NCI-H146 treated with DMSO at 0.1 percent for 48 hours (cell line): ENCODE measurements around the gene CEP83.
"Not testable (repeated sequence)": the region's sequence is repeated elsewhere in the genome, so short reads cannot be mapped to it uniquely, and the experiment has no call there.

Experiments used
- DNase-seq: peaks from one replicate; lab custom pipeline; 2025; ENCODE audit not compliant: unreplicated experiment; lab: John Stamatoyannopoulos, UW

The CEP83 gene, protein sequence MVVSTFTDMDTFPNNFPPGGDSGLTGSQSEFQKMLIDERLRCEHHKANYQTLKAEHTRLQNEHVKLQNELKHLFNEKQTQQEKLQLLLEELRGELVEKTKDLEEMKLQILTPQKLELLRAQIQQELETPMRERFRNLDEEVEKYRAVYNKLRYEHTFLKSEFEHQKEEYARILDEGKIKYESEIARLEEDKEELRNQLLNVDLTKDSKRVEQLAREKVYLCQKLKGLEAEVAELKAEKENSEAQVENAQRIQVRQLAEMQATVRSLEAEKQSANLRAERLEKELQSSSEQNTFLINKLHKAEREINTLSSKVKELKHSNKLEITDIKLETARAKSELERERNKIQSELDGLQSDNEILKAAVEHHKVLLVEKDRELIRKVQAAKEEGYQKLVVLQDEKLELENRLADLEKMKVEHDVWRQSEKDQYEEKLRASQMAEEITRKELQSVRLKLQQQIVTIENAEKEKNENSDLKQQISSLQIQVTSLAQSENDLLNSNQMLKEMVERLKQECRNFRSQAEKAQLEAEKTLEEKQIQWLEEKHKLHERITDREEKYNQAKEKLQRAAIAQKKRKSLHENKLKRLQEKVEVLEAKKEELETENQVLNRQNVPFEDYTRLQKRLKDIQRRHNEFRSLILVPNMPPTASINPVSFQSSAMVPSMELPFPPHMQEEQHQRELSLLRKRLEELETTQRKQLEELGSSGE

DNA sequence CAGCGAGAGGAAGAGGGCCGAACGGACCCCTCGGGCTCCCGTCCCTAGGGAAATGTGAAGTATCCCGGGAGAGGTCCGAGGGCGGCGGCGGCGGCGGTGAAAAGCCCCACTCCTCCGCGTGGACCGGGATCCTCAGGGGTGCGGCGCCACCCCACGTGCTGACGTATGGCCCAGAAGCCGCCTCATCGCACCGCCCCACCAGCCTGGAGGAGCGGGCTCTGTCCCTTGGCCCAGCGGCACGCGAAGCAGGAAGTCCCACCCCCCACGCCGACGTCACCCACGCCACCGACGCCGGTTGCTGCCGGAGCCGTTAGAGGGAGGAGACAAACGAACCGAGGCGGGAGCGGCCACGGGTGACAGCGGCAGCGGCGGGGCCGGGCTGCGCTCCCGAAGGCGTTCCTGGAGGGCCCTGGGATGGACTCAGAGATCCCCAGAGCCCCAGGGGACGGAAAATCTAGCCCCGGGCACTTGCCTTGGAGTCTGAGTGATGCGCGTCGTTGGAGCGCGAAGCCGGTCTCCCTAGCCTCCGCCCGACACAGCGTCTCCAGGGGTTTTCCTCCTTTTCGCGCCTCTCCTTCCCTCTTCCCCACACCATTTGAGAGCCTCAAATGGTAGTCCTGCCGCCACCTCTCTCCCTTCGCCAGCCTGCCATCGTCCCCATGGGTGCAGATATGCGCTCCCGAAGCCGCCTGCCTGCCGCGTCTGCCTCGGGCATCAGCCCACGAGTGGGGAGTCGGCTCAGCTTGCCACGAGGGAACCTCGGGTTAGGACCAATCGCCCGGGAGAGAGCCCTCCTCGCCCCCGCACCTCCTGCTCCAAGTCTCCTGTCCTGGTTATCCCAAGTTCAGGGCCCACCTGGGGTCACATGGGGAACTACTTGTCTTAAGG lies at the start of gene CEP83:
Gene CEP83 (minus strand): TSS at position 140 of the 888 bp plus-strand sequence. CDS start 47,377 bp downstream, outside the sequence.
- peak; percentile 65 for DNase-seq

DNA sequence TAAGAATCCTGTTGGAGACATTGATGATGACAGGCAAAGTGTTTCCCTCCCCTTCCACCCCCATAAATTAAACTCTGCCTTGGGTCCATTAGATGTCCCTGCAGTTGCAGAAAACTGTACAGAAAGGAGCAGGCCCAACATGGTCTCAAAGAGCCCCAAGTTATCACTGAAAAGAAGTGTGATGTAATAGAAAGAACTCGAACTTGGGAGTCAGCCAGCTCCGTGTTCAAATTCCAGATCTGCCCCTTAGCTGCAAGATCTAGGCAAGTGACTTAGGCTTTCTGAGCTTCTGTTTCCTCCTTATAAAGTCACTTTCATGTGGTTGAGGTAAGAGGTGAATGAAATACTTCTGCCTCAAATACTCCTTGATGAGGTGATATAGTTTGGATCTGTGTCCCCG lies 49.6 kb upstream of the CEP83 start:
- DNase-seq, result no peak

DNA sequence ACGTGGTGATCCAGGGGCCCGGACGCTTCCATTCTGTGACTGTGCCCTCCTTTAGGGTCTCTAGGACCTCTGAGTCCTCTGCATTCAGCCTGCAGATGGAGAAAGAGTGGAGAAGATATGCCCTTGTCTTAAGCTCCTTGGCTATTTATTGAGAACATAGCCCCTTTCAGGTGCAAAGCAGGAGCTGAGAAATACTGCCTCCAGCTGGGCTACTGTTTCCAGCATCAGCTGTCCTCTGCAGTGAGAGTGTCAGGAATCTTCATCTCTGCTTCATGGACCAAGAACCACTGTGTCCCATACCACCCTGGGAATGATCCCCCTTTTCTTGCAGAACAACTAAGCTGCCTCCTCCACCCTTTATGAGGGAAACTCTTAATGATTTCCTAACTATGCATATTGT lies 47.8 kb upstream of the CEP83 start:
- no peak for DNase-seq

DNA sequence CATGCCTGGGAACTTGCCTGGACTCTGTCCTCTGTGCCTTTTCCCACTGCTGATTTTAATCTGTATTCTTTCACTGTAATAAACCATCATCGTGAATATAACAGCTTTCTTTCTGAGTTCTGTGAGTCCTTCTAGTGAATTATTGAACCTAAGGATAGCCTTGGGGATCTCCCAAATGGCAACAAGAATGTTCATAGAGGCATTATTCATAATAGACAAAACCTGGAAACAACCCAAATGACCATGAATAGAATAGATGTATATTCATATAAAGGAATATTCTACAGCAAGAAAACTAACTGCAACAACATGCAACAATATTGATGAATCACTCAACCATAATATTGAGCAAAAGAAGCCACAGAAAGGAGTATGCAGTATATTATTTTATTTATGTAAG lies 44.7 kb upstream of the CEP83 start:
- no peak for DNase-seq

DNA sequence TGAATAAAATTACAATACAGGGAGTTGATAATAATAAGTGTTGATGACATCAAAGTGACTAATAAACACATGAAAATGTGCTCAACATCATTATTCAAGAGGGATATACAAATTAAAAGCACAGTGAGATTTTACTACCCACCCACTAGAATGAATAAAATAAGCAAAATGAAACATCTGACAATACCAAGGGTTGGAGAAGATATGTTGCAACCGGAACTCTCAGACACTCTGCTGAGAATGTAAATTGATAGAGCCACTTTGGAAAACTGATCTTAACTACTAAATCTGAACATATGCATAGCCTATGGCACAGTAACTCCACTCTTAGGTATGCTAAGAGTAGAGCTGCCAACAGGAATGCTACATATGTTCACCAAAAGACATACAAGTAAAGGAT lies 44.0 kb upstream of the CEP83 start:
- DNase-seq, result no peak

- DNase-seq, result no peak
These were observed 41.3 kb upstream of the CEP83 start for GRCh38 chr12:94500831-94501567.

DNA sequence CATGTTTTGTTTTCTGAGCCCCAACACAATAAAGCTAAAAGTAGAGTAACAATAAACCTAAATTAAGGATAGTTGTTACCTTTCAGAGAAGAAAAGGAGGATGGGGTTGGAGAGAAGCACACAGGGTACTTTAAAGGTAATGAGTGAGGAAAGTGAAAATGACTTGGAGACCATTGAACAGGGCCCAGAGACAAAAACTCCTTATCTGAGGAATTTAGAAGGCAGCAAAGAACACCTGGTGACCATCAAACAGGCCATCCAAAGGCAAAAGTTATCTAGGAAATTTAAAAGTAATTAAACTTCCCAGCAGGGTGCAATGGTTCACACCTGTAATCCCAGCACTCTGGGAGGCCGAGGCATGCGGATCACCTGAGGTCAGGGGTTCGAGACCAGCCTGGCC lies 39.0 kb upstream of the CEP83 start:
- DNase-seq, result no peak

- DNase-seq, result no peak
These were observed 38.4 kb upstream of the CEP83 start for GRCh38 chr12:94498073-94498472.

- no peak for DNase-seq
These were observed 35.9 kb upstream of the CEP83 start for GRCh38 chr12:94495445-94496115.

GRCh38 chr12:94491489-94491888 lies 31.8 kb upstream of the CEP83 start:
- DNase-seq, result no peak

- no peak for DNase-seq
These were observed 28.8 kb upstream of the CEP83 start for GRCh38 chr12:94488463-94488862.

DNA sequence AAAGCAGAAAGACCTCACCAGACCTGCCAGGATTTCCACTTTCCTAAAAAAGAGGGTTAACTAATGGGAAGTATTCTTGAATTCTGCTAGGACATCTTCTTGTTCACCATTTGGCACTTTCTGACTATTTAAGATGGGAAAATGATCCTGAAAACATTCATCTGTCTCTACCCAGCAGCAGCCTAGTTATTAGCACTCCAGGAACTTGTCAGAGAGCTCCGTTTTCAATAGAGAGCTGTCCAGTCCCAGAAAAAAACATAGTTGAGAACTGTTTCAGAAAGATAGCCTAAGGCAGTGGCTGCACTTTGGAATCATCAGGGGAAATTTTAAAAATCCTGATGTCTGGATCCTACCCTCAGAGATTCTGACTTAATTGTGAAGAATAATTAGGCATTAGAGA lies 22.1 kb upstream of the CEP83 start:
- DNase-seq, result no peak

DNA sequence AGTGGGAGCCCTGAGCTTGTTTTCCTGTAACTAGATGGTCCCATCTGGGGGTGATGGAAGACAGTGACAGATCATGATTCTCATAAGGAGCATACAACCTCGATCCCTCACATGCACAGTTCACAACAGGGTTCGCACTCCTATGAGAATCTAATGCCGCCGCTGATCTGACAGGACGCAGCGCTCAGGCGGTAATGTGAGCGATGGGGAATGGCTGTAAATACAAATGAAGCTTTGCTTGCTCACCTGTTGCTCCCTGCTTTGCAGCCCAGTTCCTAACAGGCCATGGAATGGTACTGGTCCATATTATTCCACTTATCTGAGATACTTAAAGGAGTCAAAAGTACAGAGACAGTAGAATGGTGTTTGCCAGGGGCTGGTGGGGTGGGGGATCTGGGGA lies 9.9 kb upstream of the CEP83 start:
- DNase-seq, result no peak

- DNase-seq, result no peak
These were observed 921 bp upstream of the CEP83 start for GRCh38 chr12:94460616-94460959.

- peak; percentile 37 for DNase-seq
These were observed 565 bp downstream of the CEP83 start for GRCh38 chr12:94458877-94459727.

DNA sequence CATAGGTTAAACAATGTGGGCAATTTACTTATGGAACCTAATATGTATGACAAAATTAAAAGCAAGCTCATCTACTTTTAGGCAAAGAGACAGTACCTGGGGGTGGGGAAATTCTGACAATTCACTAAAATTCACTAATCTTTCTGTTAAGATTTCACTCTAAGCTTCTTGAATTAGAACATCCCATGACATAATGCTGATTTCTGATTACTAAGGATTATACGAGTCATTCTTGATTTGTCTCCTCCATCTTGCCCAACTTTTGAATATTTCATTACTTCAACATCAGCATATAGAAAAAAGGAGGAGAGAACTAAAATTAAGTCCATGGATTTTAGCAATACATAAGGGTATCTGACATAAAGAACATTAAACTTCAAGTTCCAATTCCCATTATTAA lies 2.4 kb downstream of the CEP83 start:
- no peak for DNase-seq

- not testable (repeated sequence) for DNase-seq
These were observed 5.3 kb downstream of the CEP83 start for GRCh38 chr12:94454318-94454717.

DNA sequence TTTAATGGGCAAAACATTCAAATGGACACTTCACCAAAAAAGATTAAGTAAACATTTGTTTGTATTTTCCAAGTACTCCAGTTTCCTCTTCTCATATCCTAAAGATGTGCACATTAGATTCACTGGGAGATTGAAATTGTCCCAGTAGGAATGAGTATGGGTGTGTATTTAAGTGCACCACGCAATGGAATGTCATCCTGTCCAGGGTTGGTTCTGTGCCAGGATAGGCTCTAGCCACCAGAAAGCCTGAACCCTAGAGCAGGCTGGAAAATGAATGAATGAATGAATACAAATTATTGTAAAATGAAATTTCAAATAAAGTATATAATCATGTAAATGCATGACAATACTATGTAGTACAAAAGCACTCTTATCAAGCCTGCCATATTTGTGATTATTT lies 14.0 kb downstream of the CEP83 start:
- DNase-seq, result no peak

DNA sequence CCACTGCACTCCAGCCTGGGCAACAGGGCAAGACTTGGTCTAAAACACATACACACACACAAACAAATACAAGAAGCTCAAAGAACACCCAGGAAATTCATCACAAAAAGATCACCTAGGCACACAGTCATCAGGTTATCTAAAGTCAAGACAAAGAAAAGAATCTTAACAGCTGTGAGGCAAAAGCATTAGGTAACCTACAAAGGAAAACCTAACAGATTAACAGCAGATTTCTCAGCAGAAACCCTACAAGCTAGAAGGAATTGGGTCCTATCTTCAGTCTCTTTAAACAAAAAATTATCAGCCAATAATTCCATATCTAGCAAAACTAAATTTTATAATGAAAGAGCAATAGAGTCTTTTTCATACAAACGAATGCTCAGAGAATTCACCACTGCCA lies 22.4 kb downstream of the CEP83 start:
- no peak for DNase-seq
